Measurements from ENCODE around the gene IFIH1. TPM values are rescaled to one million over a fixed set of nuclear protein-coding genes. Genes with fewer than 3 reads are reported as not detected.

The IFIH1 gene
- total and polyA plus RNA-seq, 2 donors (not counting 1 experiment from before 2014, with no cell fraction given) = 29.5 to 54.8 TPM

DNA sequence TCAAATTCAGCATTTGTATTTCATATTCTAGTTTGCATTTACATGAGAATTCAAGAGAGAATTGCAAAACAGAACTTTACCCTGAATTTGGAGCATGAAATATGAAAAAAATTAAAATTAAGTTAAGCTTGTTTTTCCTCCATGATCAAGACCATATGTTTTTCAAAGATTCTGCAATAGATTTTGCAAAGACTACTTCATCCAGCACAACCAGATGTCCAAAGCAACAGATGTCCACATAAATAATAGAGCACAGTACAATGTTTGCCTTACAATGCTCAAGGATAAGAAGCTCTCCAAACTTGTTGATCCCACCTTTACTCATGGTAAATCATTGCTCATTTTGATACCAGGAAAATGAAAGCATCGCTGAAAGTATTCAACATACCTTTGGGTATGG lies 100.9 kb downstream of the IFIH1 start:
- WGBS (ENCODE audit: insufficient coverage) = no CpG with 5 or more reads among the region's 1 CpG

More for the DNA sequence above, 100.9 kb downstream of the IFIH1 start:
- Histone ChIP-seq H3K9ac (ENCODE audit: low read length) (no peak overlapping the region), H3K27ac (ENCODE audit: low read length in 2 of 2) (no peak overlapping the region), H3K4me3 (ENCODE audit: control extremely low read depth in 1 of 5, extremely low read depth in 1 of 5, insufficient read depth in 1 of 5, low read depth in 2 of 5, low read length in 4 of 5) (no peak overlapping the region), H2AFZ (ENCODE audit: insufficient read depth, low read depth, low read length, poor library complexity, severe bottlenecking) (no peak overlapping the region), H3K79me2 (ENCODE audit: control insufficient read depth, insufficient read depth, low read length) (no peaks in the 10 kb centered on the region), H3K9me3 (ENCODE audit: control extremely low read depth in 1 of 3, control insufficient read depth in 2 of 3, insufficient read depth in 1 of 3, low read length in 2 of 3) (no peaks in the 10 kb centered on the region), H4K20me1 (ENCODE audit: control insufficient read depth, insufficient read depth, low read length, poor library complexity, severe bottlenecking) (no peaks in the 10 kb centered on the region), H3K4me2 (replicated peaks; ENCODE audit: low read depth, low read length, poor library complexity, severe bottlenecking) (no peak overlapping the region), H3K36me3 (replicated peaks in 1 of 2; ENCODE audit: control extremely low read depth in 1 of 2, control insufficient read depth in 1 of 2, extremely low read depth in 1 of 2, insufficient read depth in 2 of 2, low read length in 1 of 2) (no peaks in the 10 kb centered on the region), H3K4me1 (ENCODE audit: control insufficient read depth in 2 of 2, insufficient read depth in 2 of 2, low read length in 2 of 2) (no peaks in the 10 kb centered on the region), H3K27me3 (replicated peaks in 1 of 4; ENCODE audit: control extremely low read depth in 1 of 4, control insufficient read depth in 3 of 4, insufficient read depth in 4 of 4, low read length in 3 of 4) (no peaks in the 10 kb centered on the region)
- ChIA-PET CTCF (interaction anchor here (0.7 to 1.2 kb wide), 2 partner anchors 15 to 117 kb away, joined by 3 to 4 read pairs; no protein-coding TSS in a partner anchor), POLR2A (no interaction called here)
- Mint-ChIP-seq H3K27ac (no peak overlapping the region), H3K4me1 (no peaks in the 10 kb centered on the region), H3K9me3 (ENCODE audit: insufficient read depth) (no peaks in the 10 kb centered on the region), H3K4me3 (no peak overlapping the region), H3K27me3 (peaks cover 15% of the 10 kb centered on the region)
- intact Hi-C loops (cut with micrococcal nuclease) = no loop called here
- TF ChIP-seq, protein P1, sequence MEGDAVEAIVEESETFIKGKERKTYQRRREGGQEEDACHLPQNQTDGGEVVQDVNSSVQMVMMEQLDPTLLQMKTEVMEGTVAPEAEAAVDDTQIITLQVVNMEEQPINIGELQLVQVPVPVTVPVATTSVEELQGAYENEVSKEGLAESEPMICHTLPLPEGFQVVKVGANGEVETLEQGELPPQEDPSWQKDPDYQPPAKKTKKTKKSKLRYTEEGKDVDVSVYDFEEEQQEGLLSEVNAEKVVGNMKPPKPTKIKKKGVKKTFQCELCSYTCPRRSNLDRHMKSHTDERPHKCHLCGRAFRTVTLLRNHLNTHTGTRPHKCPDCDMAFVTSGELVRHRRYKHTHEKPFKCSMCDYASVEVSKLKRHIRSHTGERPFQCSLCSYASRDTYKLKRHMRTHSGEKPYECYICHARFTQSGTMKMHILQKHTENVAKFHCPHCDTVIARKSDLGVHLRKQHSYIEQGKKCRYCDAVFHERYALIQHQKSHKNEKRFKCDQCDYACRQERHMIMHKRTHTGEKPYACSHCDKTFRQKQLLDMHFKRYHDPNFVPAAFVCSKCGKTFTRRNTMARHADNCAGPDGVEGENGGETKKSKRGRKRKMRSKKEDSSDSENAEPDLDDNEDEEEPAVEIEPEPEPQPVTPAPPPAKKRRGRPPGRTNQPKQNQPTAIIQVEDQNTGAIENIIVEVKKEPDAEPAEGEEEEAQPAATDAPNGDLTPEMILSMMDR (IDR thresholded peaks at IDR 0.05) = no peak
- TF ChIP-seq EZH2 (IDR thresholded peaks at IDR 0.05; ENCODE audit: borderline replicate concordance, insufficient read depth, low read depth, low read length, poor library complexity, severe bottlenecking) = no peak
- ATAC-seq (ENCODE audit: low read depth) (no peak), DNase-seq (no peak)

Other genes starting within 250 kb of the IFIH1 start
- gene DPP4, start 244.5 kb downstream of the IFIH1 start, total RNA-seq = 0.27 and 1.2 TPM in 2 replicates
- gene DPP4, start 244.5 kb downstream of the IFIH1 start, polyA plus RNA-seq = 0.18 and 0.20 TPM in 2 replicates
- gene GCG, start 166.4 kb downstream of the IFIH1 start, total RNA-seq = not detected in 2 replicates
- gene GCG, start 166.4 kb downstream of the IFIH1 start, polyA plus RNA-seq = not detected in 2 replicates
- not detected in 2 replicates for gene FAP, start 75.2 kb downstream of the IFIH1 start, total RNA-seq
- not detected in 2 replicates for gene FAP, start 75.2 kb downstream of the IFIH1 start, polyA plus RNA-seq
- 31.6 and 33.0 TPM in 2 replicates for gene GCA, start 25.4 kb upstream of the IFIH1 start, total RNA-seq
- 17.9 and 24.0 TPM in 2 replicates for gene GCA, start 25.4 kb upstream of the IFIH1 start, polyA plus RNA-seq

Data from B cell (primary cell).